DMS114 treated with DMSO at 0.1 percent for 48 hours (cell line): ENCODE results near the gene RBP5.

Experiments
- DNase-seq: peaks from one replicate; lab custom pipeline; 2025; ENCODE audit not compliant: unreplicated experiment; lab: John Stamatoyannopoulos, UW

Gene RBP5

DNA sequence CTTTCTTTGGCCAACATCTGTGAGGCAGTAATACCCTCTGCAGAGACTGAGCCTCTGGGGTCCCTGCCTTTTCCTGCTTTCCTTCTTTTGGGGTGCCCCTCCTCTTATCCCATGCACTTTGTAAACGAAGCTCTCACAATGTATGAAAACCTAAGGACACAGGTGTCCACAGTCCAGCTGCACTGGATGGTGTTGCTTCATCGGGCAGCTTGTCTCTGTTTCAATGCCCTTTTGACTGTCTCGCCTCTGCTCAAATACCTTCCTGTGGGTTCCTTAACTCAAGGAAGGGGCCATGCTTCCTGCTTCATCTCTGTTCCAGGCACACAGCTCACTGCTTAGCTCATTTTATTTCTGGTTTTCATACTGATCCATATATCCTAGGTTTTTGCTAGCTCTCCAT is 26.1 kb downstream of the RBP5 start:
- DNase-seq: no peak

DNA sequence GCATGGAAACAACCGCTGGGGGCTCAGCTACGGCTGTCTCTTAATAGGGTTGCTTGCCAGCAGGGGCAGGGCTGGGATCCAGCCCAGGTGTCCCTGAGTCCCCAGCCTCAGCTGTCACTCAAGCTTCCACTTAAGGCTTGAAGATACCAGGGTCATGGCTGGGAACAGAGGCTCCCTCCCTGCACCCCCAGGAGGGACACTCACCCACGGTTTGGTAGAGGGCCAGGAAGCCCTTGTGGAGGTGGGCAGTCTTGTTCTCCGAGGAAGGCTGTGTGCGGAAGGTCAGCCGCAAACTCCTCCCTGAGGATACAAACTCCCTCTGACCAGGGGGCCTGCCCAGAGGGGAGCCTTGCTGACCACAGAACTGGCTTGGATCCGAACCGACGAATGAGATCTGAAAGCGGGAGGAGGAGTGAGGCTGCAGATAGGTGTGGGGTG is 27.0 kb downstream of the RBP5 start:
- no peak for DNase-seq

DNA sequence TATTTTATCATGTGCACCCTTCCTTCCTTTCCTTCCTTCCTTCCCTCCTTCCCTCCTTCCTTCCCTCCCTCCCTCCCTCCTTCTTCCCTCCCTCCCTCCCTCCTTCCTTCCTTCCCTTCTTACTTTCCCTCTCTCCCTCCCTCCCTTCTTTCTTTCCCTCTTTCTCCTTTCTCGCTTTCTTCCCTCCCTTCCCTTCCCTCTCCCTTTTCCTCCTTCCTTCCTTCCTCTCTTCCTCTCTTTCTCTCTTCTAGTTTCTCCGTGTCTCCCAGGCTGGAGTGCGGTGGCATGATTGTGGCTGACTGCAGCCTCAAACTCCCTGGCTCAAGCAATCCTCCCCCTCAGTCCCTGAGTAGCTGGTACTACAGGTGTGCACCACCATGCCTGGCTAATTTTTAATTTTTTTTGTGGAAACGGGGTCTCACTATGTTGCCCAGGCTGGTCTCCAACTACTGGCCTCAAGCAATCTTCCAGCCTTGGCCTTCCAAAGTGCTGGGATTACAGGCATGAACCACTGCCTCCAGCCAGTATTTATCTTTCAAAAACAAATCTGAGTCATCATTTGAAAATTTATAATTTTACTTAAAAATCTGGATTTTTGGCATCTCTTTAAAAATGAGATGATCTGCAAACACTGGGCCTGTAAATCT is 27.5 kb downstream of the RBP5 start:
- no peak for DNase-seq

DNA sequence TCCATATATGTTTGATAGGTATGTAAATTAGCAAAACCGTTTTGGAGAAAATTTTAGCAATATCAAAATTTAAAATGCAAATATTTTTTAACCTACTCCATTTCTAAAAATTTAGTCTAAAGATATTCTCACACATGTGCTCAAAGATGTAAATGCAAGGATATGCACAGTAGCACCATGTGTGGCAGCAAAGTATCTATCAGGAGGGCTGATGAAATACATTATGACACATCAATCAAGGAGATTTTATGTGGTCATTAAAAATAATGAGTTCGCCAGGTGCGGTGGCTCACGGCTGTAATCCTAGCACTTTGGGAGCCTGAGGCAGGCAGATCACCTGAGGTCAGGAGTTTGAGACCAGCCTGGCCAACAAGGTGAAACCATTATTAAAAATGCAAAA is 28.4 kb downstream of the RBP5 start:
- no peak for DNase-seq

DNA sequence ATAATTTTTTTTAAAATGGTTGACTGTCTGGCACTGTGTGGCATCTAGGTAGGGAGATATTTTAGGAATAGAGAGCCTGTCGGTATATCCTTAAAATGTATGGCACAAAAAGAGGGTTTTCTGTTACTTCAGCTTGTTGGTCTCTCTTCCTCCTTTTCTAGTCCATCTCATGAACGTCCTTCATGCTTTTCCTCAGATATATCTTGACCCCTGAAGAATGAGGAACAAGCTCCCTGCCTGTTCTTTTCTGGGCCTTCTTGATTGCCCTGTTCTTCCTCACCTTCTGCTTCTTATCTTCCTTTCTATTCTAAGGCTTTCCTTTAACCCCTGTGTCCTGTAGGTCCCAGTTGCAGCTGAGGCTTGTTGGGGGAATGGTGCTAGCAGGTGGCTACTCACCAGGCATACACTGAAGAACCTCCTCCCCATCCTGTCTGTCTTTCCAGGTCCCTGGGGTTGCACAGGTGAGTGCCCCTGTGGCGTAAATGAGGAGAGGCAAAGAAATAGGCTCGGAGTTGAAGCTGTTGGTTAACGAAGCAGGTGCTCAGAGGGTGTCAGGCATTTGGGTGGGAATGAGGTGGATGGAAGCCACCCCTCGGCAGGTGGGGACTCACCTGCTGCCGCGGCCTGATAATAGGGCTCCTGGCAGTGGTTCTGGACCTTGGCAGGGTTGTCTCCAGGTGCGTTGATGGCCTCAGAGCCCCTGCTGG is 29.2 kb downstream of the RBP5 start:
- DNase-seq: no peak

DNA sequence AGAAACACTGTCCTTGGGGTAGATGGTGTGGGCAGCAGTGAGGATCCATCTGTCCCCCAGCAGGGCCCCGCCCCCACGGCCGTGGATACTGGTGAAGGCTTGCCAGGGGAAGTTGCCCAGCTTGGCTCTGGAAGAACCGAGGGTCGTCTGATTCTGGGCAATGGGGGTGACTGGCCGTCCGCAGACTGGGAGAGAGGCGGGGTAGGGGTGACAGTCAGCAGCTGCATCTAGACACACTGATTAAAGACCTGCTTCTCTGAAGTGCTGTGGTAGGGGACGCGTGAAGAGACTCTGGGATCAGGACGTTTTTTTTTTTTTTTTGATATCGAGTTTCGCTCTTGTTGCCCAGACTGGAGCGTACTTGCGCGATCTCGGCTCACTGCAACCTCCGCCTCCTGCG is 31.7 kb downstream of the RBP5 start:
- no peak for DNase-seq

DNA sequence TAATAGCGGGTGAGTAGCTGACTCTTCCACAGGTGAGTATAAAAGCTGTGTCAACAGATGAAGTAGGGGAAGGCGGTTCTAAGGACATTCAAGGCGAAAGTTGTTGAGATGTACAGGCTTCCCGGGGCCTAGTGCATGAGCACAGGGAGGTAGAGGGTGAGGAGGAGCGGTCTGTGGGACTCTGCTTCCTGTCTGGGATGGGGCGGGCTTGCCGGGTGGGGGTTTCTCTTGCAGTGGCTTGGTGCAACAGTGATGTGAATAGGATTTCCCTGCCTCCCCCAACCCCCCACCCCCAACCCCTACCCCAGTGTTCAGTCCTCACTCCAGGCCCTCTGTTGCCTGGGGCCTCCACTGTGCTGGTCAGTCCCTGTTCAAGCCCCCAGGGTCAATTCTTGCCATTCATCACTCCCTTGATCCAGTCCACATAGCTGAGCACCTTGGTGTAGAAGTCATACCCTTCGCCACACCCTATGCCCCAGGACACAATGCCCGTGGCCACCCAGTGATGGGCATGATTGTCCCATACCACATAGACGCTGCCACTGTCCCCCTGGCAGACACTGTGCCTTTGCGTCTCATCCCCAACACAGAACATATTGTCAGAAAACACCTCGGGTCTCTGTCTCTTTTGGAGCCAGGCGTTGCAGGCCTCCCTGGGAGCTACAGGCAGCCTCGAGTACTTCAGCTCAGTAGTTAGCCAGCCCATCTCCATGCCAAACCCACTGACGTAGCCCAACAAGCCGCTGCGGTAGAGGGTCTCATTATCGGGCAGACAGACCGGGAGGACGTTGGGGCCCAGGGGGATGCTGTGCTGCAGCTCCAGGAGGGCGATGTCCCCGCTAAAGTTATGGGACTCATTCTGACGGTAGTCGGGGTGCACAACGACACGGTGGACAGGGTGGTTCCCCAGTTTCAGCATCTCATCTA is 32.4 kb downstream of the RBP5 start:
- DNase-seq: no peak

DNA sequence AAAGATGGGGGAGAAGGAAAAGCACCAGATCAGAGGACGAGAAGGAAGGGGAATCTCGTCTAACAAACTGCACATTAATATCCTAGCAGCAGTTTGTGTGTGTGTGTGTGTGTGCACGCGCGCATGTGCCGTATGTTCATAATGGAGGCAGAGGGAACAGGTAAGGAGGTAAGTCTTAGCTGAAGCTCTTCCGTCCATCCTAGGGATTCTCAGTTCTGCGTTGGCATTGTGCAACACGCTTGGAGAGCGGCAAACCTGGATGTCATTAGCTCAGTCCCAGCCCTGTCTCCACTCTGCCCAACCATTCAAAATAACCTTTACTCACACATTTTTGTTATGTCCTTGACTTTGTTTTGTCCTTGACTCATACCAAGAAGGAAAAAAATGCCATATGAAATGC is 34.8 kb downstream of the RBP5 start:
- DNase-seq: no peak

DNA sequence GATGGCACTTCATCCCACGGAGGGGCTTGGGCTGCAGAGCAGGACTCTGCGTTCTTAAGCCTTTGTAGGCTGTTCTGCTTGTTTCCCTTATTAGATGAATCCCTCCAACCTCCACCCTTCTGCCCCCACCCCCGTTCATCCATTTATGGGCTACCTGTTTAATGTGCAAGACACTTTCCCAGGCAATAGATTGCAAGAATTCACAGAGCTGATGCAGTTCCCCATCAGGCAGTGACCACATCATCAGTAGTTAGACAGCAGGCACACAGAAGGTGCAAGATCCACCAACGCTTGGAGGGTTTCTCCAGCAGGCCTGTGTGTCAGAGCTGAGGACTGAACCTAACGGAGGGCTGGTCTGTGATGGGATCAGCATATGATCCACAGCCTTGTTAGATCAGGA is 35.2 kb downstream of the RBP5 start:
- no peak for DNase-seq

DNA sequence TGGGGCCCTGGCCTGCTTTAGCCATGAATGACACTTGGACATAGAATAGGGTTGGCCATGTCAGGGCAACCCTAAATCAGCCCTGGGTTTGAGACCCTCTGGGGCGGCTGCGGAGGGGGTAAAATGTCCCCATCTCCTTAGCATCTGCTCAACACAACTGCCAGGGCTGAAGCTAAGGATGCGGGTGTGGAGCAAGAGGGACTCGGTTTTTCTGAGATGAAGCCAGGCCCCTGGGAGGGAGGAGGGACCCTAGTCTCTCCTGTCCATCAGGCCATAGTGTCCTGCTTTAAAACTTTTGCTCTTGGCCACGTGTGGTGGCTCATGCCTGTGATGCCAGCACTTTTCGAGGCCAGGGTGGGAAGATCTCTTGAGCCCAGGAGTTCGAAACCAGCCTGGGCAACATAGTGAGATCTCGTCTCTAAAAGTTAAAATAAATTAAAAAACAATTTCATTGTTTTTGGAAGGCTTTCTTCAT is 35.7 kb downstream of the RBP5 start:
- DNase-seq: no peak

DNA sequence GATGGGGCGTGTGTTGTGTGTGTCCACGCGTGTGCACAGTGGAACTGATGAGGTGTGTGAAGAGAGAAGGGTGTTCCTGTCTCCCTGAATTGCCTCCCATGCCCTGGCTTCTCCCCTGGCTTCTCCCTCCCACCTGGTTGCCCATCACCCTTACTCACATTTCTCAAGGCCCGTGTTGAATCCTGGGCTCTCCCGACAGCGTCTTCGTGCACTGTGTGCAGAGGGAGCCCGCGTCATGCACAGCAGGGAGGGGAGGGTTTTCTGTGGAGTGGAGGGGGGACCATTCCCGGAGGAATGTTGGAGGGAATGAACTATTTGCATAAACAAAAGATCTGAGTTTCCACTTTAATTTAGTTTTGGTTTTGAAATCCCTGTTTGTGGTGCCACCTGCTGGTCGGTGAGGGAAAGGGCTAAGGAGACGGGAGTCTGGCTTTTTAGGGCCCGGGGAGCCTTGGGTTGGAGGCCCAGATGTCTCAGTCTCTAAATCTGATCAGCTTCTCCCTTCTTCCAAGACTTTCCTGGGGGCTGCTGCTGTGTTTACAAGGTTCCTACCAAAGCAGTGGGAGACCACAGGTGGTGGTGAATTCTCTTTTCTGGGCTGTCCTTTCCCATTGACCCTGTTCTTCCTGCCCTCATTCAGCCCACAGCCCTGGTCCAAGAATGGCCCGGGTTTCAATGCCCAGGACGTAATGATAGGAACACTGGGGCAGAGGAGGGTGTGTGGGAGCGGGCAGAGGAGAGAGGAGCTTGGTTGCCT is 36.3 kb downstream of the RBP5 start, which contains the start of gene C1R:
Gene C1R (minus strand): TSS at position 217 of the 757 bp plus-strand sequence. CDS start 57 bp downstream, at position 160.
- DNase-seq: peak; percentile 43

DNA sequence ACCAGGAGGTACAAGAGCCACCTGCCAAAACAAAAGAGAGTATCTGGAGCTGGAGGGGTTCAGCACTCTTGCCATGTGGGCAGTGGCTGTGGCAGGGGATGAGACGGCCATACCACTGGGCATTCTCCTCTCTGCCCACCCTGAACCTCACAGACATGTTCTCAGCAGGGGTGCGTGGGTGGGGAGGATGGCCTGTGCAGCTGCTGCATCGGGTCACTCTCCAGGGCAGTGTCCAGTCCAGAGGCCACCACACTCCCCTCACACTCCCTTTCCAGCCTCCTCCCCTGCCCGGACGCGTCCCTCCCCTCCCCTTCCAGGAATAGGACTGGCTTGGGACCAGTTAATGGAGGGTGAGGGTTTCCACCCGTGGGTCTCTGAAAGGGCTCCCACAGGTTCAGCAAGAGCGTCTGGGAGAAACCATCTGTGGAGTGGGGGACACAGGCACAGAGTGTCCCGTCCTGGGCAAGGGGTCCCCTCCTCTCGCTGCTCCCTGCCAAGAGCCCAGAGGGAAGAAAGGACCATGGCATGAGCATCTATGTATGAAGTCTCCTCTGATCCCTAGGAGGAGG is 36.9 kb downstream of the RBP5 start:
- DNase-seq: no peak

DNA sequence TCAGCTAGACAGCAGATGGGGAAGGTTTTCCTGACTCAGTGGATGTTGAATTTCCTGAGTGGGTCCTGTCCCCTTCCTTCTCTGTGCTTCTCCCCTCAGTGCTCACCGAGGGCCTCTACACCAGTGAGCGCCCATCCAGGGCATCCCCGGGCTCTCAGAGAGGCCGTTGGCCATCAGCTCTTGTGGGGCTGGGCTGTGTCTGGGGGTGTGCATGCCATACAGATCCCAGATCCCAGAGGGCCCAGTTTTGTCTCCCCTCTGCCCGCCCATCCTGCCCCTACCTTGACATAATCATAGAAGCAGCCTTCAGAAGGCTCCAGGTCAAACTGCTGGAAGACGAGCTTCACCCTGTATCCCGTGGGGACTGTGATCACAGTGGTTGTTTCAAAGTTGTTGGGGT is 37.5 kb downstream of the RBP5 start:
- DNase-seq: no peak

DNA sequence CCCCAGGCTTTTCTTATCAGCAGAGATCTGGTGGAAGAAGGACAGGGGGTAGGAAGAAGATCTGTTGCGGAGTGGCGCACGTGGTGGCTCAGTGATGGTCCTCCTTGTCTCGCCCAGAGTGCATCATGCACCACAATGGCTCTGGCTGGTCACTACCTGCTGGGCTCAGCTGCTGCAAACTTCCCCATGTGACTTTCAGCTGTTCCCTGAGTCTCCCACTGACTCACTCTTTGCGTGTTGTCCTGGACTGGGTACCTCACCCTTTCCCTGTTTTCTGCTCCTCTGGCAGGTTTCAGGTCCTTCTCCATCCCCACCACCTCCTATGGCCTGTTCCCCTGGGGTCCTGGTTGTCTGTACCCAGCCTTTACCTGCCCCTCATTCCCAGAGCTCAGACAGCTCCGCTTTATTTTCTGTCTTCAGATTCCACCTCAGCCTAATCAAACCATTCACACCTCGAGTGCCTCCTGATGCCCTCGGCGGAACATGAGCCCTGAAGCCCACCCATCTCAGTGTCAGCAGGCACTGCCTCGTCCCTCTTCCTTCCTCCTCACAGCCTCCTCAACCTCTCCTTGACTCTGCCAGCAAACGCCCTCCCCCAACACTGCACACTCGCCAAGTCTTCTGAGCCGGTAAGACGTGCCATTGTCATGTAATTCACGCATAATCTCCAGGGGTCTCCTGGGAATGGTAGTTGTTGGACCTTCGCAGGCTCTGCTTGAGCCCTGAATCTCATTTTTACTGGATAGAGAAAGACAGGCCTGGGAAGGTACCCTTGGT is 38.3 kb downstream of the RBP5 start:
- DNase-seq: no peak

DNA sequence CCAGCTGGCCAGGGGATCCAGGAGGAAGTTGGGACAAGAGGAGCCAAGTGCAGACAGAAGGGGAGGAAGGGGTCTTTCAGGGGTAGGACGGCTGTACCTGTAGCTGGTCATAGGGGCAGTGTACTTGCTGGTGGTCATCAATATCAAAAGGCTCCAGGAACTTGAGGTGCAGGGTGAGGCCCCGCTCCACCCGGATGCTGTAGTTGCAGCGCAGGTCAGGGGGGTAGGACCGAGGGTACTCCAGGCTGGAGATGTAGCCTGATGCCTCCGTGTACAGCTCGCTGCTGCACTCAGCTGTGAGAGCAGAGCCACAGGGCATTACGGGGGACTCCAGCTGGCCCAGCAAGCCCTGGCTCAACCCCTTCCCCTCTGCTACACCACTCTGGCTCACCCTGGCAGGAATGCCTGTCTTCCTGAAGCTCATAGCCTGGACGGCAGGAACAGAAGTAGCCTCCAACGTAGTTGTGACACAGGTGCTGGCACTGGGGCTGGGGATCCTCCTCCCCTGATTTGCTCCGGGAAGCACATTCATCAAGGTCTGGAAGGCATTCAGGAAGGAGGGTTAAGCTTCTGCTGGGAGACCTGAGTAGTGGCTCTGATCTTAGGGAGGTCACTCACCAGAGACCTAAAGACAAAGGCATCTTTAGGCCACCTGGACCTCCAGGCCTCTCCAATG is 39.4 kb downstream of the RBP5 start:
- no peak for DNase-seq

DNA sequence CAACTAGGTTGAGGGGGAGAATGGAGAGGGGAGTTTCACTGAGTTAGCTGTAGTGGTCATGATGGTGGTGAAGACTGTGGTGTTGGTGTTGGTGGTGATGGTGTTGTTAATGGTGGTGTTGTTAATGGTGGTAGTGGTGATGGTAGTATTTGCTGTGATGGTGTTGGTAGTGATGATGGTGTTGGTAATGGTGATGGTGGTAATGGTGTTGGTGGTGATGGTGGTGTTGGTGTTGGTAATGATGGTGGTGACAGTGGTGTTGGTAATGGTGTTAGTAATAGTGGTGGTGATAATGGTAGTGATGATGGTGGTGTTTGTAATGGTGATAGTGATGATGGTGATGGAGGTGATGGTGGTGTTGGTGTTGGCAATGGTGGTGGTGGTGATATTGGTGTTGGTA is 45.6 kb downstream of the RBP5 start:
- DNase-seq: no peak

DNA sequence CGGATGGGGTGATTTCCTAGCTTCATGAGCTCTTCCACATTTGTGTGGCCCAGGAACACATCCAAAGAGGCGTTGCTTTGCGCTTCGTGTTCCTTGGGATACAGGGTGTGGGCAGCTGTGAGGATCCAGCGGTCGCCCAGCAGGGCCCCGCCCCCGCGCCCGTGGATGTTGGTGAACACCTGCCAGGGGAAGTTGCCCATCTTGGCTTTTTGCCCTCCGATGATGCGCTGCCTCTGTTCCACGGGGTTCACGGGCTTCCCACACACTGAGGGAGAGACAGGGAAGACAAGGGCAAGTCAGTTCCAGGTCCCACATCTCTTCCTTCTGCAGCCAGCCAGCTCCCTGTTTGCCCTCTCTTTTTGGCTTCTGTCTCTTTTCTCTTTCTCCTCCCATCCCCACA is 47.7 kb downstream of the RBP5 start:
- no peak for DNase-seq

DNA sequence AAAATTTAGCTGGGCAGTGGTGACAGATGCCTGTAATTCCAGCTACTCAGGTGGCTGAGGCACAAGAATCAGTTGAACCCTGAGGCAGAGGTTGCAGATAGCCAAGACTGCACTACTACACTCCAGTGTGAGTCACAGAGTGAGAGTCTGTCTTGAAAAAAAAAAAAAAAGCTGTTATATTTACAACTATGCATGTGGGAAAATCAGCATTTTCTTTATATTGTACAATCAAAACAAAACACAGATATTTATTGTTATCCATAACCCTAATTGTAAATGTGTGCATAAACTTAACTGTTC is 48.9 kb downstream of the RBP5 start:
- no peak for DNase-seq

DNA sequence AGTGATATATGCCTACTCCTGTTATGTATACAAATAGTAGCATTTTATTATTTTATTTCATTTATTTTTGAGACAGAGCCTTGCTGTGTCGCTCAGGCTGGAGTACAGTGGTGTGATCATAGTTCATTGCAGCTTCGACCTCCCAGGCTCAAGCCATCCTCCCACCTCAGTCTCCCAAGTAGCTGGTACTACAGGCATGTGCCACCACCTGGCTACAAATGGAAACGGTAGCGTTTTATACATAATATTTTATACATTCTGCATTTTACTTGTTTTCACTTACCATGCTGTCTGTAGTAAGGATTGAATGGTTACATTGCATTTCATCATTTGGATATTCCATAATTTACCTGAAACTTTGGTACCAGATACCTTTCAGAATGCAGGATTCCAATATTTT is 50.5 kb downstream of the RBP5 start:
- no peak for DNase-seq
